ENCODE data around the gene TEX12.

Gene TEX12

DNA sequence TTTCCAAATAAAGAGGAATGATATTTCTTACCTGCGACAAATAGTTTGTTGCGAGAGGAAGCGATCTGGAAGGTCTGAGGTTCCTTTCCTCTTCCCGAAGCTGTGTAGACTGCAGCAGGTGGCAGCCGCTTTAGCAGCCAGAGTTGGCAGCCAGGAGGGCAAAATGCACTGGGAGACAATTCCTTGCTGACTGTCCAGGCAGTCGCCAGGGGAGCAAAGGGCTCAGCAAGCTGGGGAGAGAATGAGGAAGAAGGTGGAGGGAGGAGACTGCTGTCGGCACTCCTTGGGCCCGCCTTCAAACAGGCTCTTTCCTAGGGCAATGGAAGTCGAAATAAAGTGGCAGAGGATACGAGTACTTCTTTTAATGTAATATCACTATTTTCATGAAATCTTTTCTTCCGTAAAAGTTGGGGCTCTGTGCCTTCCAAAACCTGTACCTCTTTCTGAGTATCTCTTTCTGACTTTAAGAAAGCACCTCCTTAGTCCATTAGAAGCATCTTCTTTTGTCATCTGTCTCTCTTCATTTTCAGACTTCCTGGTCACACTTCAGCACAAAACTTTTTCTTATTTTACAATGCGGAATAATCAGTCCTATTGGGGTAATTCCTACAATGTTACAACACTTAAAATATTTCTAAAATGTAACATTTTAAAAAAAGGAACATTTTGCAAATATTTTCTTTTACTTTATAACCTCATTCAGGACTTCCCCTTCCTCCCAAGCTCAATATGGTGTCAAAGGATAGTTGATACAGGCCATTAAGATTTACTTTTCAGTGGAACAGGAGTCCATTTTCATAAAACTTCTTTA is 3.1 kb upstream of the TEX12 start, which contains the start of gene IL18:
Gene IL18, minus strand, starts transcription at position 220 of the 811 bp plus-strand sequence. CDS start 9,041 bp downstream, outside the sequence.
- no peak within 1 kb of the TSS for H3K4me3 ChIP-seq (replicated peaks in 1 of 2; ENCODE audit: low read depth in 2 of 2, low read length in 2 of 2)
- no peak for DNase-seq (ENCODE audit: low read depth in 2 of 2)

GRCh38 chr11:112165049-112165448 is 2.1 kb upstream of the TEX12 start:
- DNase-seq (ENCODE audit: low read depth in 2 of 2): no peak
- no peak overlapping the region for H3K4me3 ChIP-seq (replicated peaks in 1 of 2; ENCODE audit: low read depth in 2 of 2, low read length in 2 of 2)

More for the DNA sequence above, 3.1 kb upstream of the TEX12 start, which contains the start of gene IL18:
- TF ChIP-seq, protein P1, sequence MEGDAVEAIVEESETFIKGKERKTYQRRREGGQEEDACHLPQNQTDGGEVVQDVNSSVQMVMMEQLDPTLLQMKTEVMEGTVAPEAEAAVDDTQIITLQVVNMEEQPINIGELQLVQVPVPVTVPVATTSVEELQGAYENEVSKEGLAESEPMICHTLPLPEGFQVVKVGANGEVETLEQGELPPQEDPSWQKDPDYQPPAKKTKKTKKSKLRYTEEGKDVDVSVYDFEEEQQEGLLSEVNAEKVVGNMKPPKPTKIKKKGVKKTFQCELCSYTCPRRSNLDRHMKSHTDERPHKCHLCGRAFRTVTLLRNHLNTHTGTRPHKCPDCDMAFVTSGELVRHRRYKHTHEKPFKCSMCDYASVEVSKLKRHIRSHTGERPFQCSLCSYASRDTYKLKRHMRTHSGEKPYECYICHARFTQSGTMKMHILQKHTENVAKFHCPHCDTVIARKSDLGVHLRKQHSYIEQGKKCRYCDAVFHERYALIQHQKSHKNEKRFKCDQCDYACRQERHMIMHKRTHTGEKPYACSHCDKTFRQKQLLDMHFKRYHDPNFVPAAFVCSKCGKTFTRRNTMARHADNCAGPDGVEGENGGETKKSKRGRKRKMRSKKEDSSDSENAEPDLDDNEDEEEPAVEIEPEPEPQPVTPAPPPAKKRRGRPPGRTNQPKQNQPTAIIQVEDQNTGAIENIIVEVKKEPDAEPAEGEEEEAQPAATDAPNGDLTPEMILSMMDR (IDR thresholded peaks at IDR 0.05; ENCODE audit: low read depth, low read length): no peak

GRCh38 chr11:112166562-112166961 is 610 bp upstream of the TEX12 start:
- DNase-seq (ENCODE audit: low read depth in 2 of 2): peak; percentile 45 to 52
- TF ChIP-seq, protein P1 (IDR thresholded peaks at IDR 0.05; ENCODE audit: low read depth, low read length): no peak
- no peak overlapping the region for H3K4me3 ChIP-seq (replicated peaks in 1 of 2; ENCODE audit: low read depth in 2 of 2, low read length in 2 of 2)

More at GRCh38 chr11:112165049-112165448, 2.1 kb upstream of the TEX12 start:
- TF ChIP-seq, protein P1 (IDR thresholded peaks at IDR 0.05; ENCODE audit: low read depth, low read length): no peak

DNA sequence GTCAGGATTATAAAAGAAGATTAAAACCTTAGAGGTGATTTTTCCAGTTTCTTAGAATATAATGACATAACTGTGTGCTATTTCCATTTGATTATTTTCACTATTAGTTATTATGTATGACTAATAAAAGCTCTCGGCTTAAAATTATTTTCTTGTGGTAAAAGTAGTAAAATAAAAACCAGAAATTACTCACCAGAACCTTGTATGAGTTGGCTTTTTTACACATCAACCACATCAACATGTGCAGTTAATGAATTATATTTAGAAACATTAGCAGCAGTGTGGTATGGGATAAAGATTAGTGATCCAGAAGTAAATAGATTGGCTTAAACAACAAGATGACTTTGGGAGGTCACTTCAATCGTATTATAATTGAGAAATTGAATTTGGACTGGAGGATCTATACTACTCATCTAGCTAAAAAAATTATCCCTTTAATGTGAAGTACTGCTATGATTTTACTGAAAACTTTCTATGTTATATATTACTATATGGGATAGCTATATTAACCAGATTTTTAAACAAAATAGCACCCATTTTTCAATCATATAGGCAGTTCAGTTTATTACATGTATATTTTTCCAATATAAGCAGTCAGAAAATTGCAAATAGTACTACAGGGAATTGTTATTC is 5.3 kb downstream of the TEX12 start:
- TF ChIP-seq, protein P1 (IDR thresholded peaks at IDR 0.05; ENCODE audit: low read depth, low read length): no peak
- no peak overlapping the region for H3K4me3 ChIP-seq (replicated peaks in 1 of 2; ENCODE audit: low read depth in 2 of 2, low read length in 2 of 2)
- DNase-seq (ENCODE audit: low read depth in 2 of 2): peak in 1 of 2 donors; percentile 34

- TF ChIP-seq, protein P1 (IDR thresholded peaks at IDR 0.05; ENCODE audit: low read depth, low read length): no peak
- peak in 1 of 2 donors; percentile 22 for DNase-seq (ENCODE audit: low read depth in 2 of 2)
- no peak overlapping the region for H3K4me3 ChIP-seq (replicated peaks in 1 of 2; ENCODE audit: low read depth in 2 of 2, low read length in 2 of 2)
Measured at GRCh38 chr11:112173152-112173551, 6.0 kb downstream of the TEX12 start.

GRCh38 chr11:112174789-112175598 is 7.8 kb downstream of the TEX12 start, which contains the start of gene BCO2:
Gene BCO2 (plus strand): TSS chr11:112175512. CDS start chr11:112175602, 90 bp downstream.
- DNase-seq (ENCODE audit: low read depth in 2 of 2): peak; percentile 86 to 88
- TF ChIP-seq, protein P1 (IDR thresholded peaks at IDR 0.05; ENCODE audit: low read depth, low read length): peak; percentile 85

More at GRCh38 chr11:112174789-112175598, 7.8 kb downstream of the TEX12 start, which contains the start of gene BCO2:
- H3K4me3 ChIP-seq (replicated peaks in 1 of 2; ENCODE audit: low read depth in 2 of 2, low read length in 2 of 2): peak within 1 kb of the TSS; percentile 23 to 36
